Parathyroid adenoma (tissue), 2 donors: ENCODE data around the gene WEE1.

ENCODE experiments used
- H2AFZ ChIP-seq: fragments of 300-600 bp; sonication (generic); one replicate; pipeline ENCODE4 v1.7.0; 2017; ENCODE audit warnings: antibody characterized with exemption, mild to moderate bottlenecking
- H3K27ac ChIP-seq: fragments of 300-600 bp; sonication (generic); one replicate; pipeline ENCODE4 v1.7.0; 2017
- H3K27me3 ChIP-seq: fragments of 300-600 bp; sonication (generic); one replicate; pipeline ENCODE4 v1.7.0; 2017; ENCODE audit warnings: low read length; ENCODE audit not compliant: control insufficient read depth, insufficient read depth
- H3K36me3 ChIP-seq: fragments of 300-600 bp; sonication (generic); one replicate; pipeline ENCODE4 v1.7.0; 2017; ENCODE audit warnings: low read length; ENCODE audit not compliant: control insufficient read depth, insufficient read depth
- H3K4me1 ChIP-seq: fragments of 300-600 bp; sonication (generic); one replicate; pipeline ENCODE4 v1.7.0; 2017; ENCODE audit warnings: control low read depth
- H3K4me2 ChIP-seq: fragments of 300-600 bp; sonication (generic); one replicate; pipeline ENCODE4 v1.7.0; 2017; ENCODE audit warnings: low read length
- H3K4me3 ChIP-seq: fragments of 300-600 bp; sonication (generic); one replicate; pipeline ENCODE4 v1.7.0; 2017; ENCODE audit warnings: low read depth, low read length
- H3K79me2 ChIP-seq: fragments of 300-600 bp; sonication (generic); one replicate; pipeline ENCODE4 v1.7.0; 2017; ENCODE audit warnings: control low read depth
- H3K9ac ChIP-seq: fragments of 300-600 bp; sonication (generic); one replicate; pipeline ENCODE4 v1.7.0; 2017; ENCODE audit warnings: mild to moderate bottlenecking
- H3K9me3 ChIP-seq: fragments of 300-600 bp; sonication (generic); one replicate; pipeline ENCODE4 v1.7.0; 2017; ENCODE audit warnings: low read length; ENCODE audit not compliant: control insufficient read depth
- CTCF ChIP-seq: fragments of 300-600 bp; sonication (generic); IDR thresholded peaks from one replicate; pipeline ENCODE4 v1.7.0; 2017; ENCODE audit warnings: antibody characterized with exemption, mild to moderate bottlenecking
- donor health status: primary hyperparathyroidism.

Gene WEE1

GRCh38 chr11:9633679-9634078 lies 60.2 kb downstream of the WEE1 start:
- Histone ChIP-seq H3K79me2 (no peaks in the 10 kb centered on the region), H3K36me3 (no peaks in the 10 kb centered on the region), H3K9ac (no peak overlapping the region), H3K9me3 (no peaks in the 10 kb centered on the region), H3K27ac (no peak overlapping the region), H3K4me3 (no peak overlapping the region), H3K4me1 (no peaks in the 10 kb centered on the region), H3K4me2 (no peak overlapping the region), H3K27me3 (no peaks in the 10 kb centered on the region), H2AFZ (no peak overlapping the region)
- no peak for TF ChIP-seq CTCF

DNA sequence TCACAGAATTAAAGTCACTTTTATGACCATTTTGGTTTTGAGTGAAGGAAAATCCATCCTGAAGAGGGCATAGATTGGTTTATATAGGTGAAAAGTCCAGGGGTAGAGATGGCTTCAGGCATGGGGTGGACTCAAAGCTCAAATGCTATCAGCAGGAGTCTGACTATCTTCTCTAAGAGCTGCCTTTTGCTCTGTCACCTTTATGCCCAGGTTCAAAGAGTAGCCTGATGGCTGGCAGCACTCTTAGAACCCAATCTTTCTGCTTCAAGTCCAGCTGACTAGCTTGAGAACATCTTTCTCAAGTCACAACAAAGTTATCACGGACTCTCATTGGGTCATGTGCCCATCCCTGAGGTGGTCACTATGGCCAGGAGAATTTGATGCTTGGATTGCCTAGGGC lies 63.2 kb downstream of the WEE1 start:
- Histone ChIP-seq H3K27me3 (no peaks in the 10 kb centered on the region), H3K4me3 (no peak overlapping the region), H3K9me3 (no peaks in the 10 kb centered on the region), H3K79me2 (no peaks in the 10 kb centered on the region), H3K36me3 (no peaks in the 10 kb centered on the region), H3K4me2 (no peak overlapping the region), H3K9ac (no peak overlapping the region), H3K4me1 (no peaks in the 10 kb centered on the region), H2AFZ (no peak overlapping the region), H3K27ac (no peak overlapping the region)
- no peak for TF ChIP-seq CTCF

DNA sequence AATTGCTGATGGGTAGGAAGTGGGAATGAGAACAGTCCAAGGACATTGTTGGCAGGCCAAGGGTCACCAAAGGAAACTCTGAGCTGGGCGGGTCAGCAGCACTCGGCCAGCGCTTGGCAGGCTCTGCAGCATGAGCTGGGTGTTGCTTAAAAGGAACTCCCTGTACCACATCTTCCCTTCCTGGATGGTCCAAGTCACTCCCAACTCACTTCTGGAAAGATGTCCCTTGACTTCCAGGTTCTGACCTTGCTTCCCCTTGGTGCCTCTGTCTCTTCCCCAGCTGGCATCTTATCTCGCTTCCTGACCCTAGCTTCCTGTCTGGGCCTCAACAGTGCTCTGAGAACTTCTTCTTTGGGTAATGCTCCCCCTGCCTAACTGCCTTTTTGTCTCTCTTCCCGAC lies 65.6 kb downstream of the WEE1 start:
- H3K4me1 ChIP-seq: no peaks in the 10 kb centered on the region
- H3K9me3 ChIP-seq: no peaks in the 10 kb centered on the region
- TF ChIP-seq CTCF: no peak
- H2AFZ ChIP-seq: no peak overlapping the region
- H3K27ac ChIP-seq: peak overlapping the region; percentile 51
- no peak overlapping the region for H3K4me3 ChIP-seq
- H3K4me2 ChIP-seq: no peak overlapping the region
- no peaks in the 10 kb centered on the region for H3K36me3 ChIP-seq
- H3K9ac ChIP-seq: no peak overlapping the region
- no peaks in the 10 kb centered on the region for H3K79me2 ChIP-seq
- no peaks in the 10 kb centered on the region for H3K27me3 ChIP-seq
